ENCODE results near the gene SLC6A9. TPM values are rescaled to one million over a fixed set of nuclear protein-coding genes. Genes with fewer than 3 reads are reported as not detected.

The SLC6A9 gene
- total and polyA plus RNA-seq, 12 donors = 11.8 to 198 (median 23.5) TPM

DNA sequence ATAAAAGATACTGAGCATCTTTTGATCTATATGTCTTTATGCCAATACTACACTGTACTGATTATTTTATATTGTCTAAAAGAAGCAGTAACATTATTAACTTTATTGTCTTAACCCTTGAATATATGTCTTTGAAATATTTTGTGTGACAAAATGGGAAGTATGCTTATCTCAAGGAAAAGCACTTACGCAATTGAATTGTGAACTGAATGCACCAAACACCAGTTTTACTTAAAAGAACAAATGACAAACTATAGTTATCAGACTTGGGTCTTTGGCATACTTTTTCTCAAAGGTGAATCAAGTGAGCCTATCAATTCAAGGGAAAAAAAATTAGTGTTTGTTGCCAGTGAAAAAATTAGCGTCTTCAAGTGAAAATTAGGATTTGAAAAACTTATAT lies 9.2 kb upstream of the SLC6A9 start:
- WGBS, 4 donors = 72 to 80% (median 76%) methylated on average over 2 of the region's 2 CpGs
- no peak for DNase-seq
- H3K9me3 ChIP-seq (replicated peaks in 1 of 3) = no peaks in the 10 kb centered on the region
- no peak overlapping the region for H3K27ac ChIP-seq
- H3K4me3 ChIP-seq = no peak overlapping the region
- peaks cover 18 to 22% of the 10 kb centered on the region in 2 donors for H3K4me1 ChIP-seq (replicated peaks in 1 of 2)
- H3K27me3 ChIP-seq = no peaks in the 10 kb centered on the region
- TF ChIP-seq, protein P1, sequence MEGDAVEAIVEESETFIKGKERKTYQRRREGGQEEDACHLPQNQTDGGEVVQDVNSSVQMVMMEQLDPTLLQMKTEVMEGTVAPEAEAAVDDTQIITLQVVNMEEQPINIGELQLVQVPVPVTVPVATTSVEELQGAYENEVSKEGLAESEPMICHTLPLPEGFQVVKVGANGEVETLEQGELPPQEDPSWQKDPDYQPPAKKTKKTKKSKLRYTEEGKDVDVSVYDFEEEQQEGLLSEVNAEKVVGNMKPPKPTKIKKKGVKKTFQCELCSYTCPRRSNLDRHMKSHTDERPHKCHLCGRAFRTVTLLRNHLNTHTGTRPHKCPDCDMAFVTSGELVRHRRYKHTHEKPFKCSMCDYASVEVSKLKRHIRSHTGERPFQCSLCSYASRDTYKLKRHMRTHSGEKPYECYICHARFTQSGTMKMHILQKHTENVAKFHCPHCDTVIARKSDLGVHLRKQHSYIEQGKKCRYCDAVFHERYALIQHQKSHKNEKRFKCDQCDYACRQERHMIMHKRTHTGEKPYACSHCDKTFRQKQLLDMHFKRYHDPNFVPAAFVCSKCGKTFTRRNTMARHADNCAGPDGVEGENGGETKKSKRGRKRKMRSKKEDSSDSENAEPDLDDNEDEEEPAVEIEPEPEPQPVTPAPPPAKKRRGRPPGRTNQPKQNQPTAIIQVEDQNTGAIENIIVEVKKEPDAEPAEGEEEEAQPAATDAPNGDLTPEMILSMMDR (IDR thresholded peaks at IDR 0.05) = no peak
- TF ChIP-seq POLR2A (IDR thresholded peaks at IDR 0.05) = no peak
- no peaks in the 10 kb centered on the region for H3K36me3 ChIP-seq (replicated peaks in 1 of 2)
- intact Hi-C loops (cut with DNase I) = no loop called here

- 52 to 66% (median 60%) methylated on average over 2 of the region's 2 CpGs for WGBS, 4 donors
- no peak for DNase-seq
- Histone ChIP-seq H3K36me3 (replicated peaks in 1 of 2) (no peaks in the 10 kb centered on the region), H3K27me3 (no peaks in the 10 kb centered on the region), H3K9me3 (replicated peaks in 1 of 3) (no peaks in the 10 kb centered on the region), H3K4me1 (replicated peaks in 1 of 2) (peaks cover 19 to 28% of the 10 kb centered on the region in 2 donors), H3K27ac (no peak overlapping the region), H3K4me3 (no peak overlapping the region)
- intact Hi-C loops (cut with DNase I) = loop anchor here (5.0 to 10.0 kb wide), 2 partner anchors 37 to 514 kb away; no protein-coding TSS in a partner anchor
- TF ChIP-seq POLR2A (IDR thresholded peaks at IDR 0.05) = no peak
- TF ChIP-seq, protein P1 (IDR thresholded peaks at IDR 0.05) = no peak
These were observed 7.8 kb upstream of the SLC6A9 start for GRCh38 chr1:44038876-44039657.

- DNase-seq = no peak
- Histone ChIP-seq H3K36me3 (replicated peaks in 1 of 2) (no peaks in the 10 kb centered on the region), H3K4me3 (no peak overlapping the region), H3K9me3 (replicated peaks in 1 of 3) (no peaks in the 10 kb centered on the region), H3K27ac (peak overlapping the region in 1 of 5 donors; percentile 86), H3K4me1 (replicated peaks in 1 of 2) (peaks cover 15 to 23% of the 10 kb centered on the region in 2 donors), H3K27me3 (no peaks in the 10 kb centered on the region)
- TF ChIP-seq POLR2A (IDR thresholded peaks at IDR 0.05) = no peak
- TF ChIP-seq, protein P1 (IDR thresholded peaks at IDR 0.05) = no peak
- 66 to 71% (median 68%) methylated on average over 5 of the region's 5 CpGs for WGBS, 4 donors
- intact Hi-C loops (cut with DNase I) = loop anchor here (5.0 to 10.0 kb wide), 2 partner anchors 35 to 512 kb away; no protein-coding TSS in a partner anchor
These were observed 5.9 kb upstream of the SLC6A9 start for GRCh38 chr1:44037154-44037553.

DNA sequence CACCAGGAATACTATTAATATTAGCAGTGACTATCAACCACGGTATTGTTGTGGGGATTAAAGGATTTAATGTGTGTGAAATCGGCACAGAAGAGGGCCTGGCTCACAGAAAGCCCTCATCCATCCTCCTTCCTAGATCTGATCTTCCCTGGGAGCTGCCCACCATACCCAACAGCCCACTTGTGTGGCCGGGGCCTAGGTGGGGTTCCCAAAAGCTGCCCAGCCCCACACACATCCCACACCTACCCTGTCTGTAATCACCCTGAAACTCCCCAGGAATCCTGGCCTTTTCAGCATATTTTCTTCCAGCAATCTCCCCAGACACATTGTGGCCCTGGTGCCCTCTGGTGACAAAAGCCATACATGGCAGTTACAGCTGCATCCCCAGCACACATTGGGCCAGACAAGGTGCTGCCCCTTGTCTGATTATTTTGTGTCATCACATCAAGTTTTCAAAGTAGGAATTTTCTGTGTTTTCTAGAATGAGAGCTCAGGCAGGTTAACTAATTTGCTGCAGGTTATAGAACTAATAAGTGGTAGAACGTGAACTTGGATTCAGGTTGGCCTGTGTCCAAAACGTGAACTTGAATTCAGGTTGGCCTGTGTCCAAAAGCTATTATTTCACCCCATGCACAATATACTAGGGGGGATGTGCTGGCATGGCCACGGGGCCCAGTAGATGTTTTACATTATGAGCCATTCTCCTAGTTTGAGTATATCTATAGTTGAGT lies 5.3 kb upstream of the SLC6A9 start:
- peak; percentile 80 to 91 (median 86) for DNase-seq
- no peaks in the 10 kb centered on the region for H3K36me3 ChIP-seq (replicated peaks in 1 of 2)
- no peak overlapping the region for H3K4me3 ChIP-seq
- 9 to 14% (median 11%) methylated on average over 6 of the region's 6 CpGs for WGBS, 4 donors
- H3K4me1 ChIP-seq (replicated peaks in 1 of 2) = peaks cover 21 to 29% of the 10 kb centered on the region in 2 donors
- TF ChIP-seq POLR2A (IDR thresholded peaks at IDR 0.05) = no peak
- TF ChIP-seq, protein P1 (IDR thresholded peaks at IDR 0.05) = peak; percentile 57 to 92 (median 84)
- H3K27ac ChIP-seq = peak overlapping the region in 4 of 5 donors; percentile 43 to 86 (median 69)
- H3K9me3 ChIP-seq (replicated peaks in 1 of 3) = no peaks in the 10 kb centered on the region
- no peaks in the 10 kb centered on the region for H3K27me3 ChIP-seq
- intact Hi-C loops (cut with DNase I) = loop anchor here (5.0 to 10.0 kb wide), 2 partner anchors 34 to 512 kb away; no protein-coding TSS in a partner anchor

Data from adrenal gland (tissue), 12 donors.